GM20431 (cell line): ENCODE measurements around the gene EEPD1.
"Not testable (repeated sequence)": the region's sequence is repeated elsewhere in the genome, so short reads cannot be mapped to it uniquely, and the experiment has no call there.

ENCODE experiments used
- in situ Hi-C: fragments of 300-500 bp; cut with MseI, MboI; formaldehyde crosslinking; loops from one replicate; pipeline ENCODE4 v1.15.0; 2020; ENCODE audit warnings: low sequenced_read_pairs; ENCODE audit not compliant: unreplicated experiment

Gene EEPD1

GRCh38 chr7:36244001-36244400, 90.9 kb downstream of the EEPD1 start:
- in situ Hi-C loops: not testable (repeated sequence)

GRCh38 chr7:36244429-36244828, 91.4 kb downstream of the EEPD1 start:
- in situ Hi-C loops: no loop called here

GRCh38 chr7:36245684-36246299, 92.7 kb downstream of the EEPD1 start:
- in situ Hi-C loops: no loop called here

GRCh38 chr7:36249091-36249490, 96.0 kb downstream of the EEPD1 start:
- in situ Hi-C loops: no loop called here

- in situ Hi-C loops: no loop called here
These were observed 100.6 kb downstream of the EEPD1 start for GRCh38 chr7:36253699-36254098.

- in situ Hi-C loops: not testable (repeated sequence)
These were observed 105.6 kb downstream of the EEPD1 start for GRCh38 chr7:36258510-36259259.

- in situ Hi-C loops: no loop called here
These were observed 107.4 kb downstream of the EEPD1 start for GRCh38 chr7:36260481-36260880.

- in situ Hi-C loops: no loop called here
These were observed 108.1 kb downstream of the EEPD1 start for GRCh38 chr7:36261019-36261754.

- in situ Hi-C loops: no loop called here
These were observed 109.4 kb downstream of the EEPD1 start for GRCh38 chr7:36262309-36263094.

GRCh38 chr7:36263095-36263484, 110.0 kb downstream of the EEPD1 start:
- in situ Hi-C loops: no loop called here

GRCh38 chr7:36264123-36264801, 111.2 kb downstream of the EEPD1 start:
- in situ Hi-C loops: no loop called here

- in situ Hi-C loops: no loop called here
These were observed 112.0 kb downstream of the EEPD1 start for GRCh38 chr7:36264913-36265516.

- in situ Hi-C loops: no loop called here
These were observed 112.6 kb downstream of the EEPD1 start for GRCh38 chr7:36265680-36266079.

- in situ Hi-C loops: no loop called here
These were observed 113.1 kb downstream of the EEPD1 start for GRCh38 chr7:36266190-36266589.

- in situ Hi-C loops: no loop called here
These were observed 113.6 kb downstream of the EEPD1 start for GRCh38 chr7:36266683-36267082.

- in situ Hi-C loops: no loop called here
These were observed 119.1 kb downstream of the EEPD1 start for GRCh38 chr7:36272211-36272566.

- in situ Hi-C loops: no loop called here
These were observed 119.7 kb downstream of the EEPD1 start for GRCh38 chr7:36272567-36273269.

GRCh38 chr7:36273836-36274235, 120.8 kb downstream of the EEPD1 start:
- in situ Hi-C loops: no loop called here

- in situ Hi-C loops: no loop called here
These were observed 122.8 kb downstream of the EEPD1 start for GRCh38 chr7:36275735-36276284.
